Psoas muscle (tissue), 8 donors: ENCODE results near the gene GPR37L1. TPM values are rescaled to one million over a fixed set of nuclear protein-coding genes. Genes with fewer than 3 reads are reported as not detected.

Experiments
- ATAC-seq, 4 donors: fragments of 200-7000 bp; cut with Tn5 transposase; one replicate each; pipeline ENCODE4 v1.9.1; 2020; ENCODE audit warnings: moderate library complexity in 3 of 4, mild to moderate bottlenecking in 2 of 4
- DNase-seq, 2 donors: peaks; one replicate each; pipeline ENCODE4 v3.0.0-alpha.2; 2020
- H3K27ac ChIP-seq: fragments of 200-600 bp; one replicate; pipeline ENCODE4 v1.8.0; 2022
- H3K27me3 ChIP-seq, 3 donors: fragments of 200-600 bp in 1 of 3; one replicate each; pipeline versions ENCODE4 v1.6.1 to v1.8.0; 2013 to 2022; ENCODE audit warnings: low read length in 2 of 3, mild to moderate bottlenecking in 2 of 3, moderate library complexity in 1 of 3; ENCODE audit not compliant: insufficient read depth in 3 of 3
- H3K36me3 ChIP-seq, 2 donors: fragments of 200-600 bp in 1 of 2; one replicate each; pipeline versions ENCODE4 v1.6.1 to v1.8.0; 2013 to 2022; ENCODE audit warnings: low read depth in 1 of 2, mild to moderate bottlenecking in 1 of 2, moderate library complexity in 1 of 2; ENCODE audit not compliant: insufficient read depth in 1 of 2
- H3K4me1 ChIP-seq: fragments of 200-600 bp; one replicate; pipeline ENCODE4 v1.8.0; 2022
- H3K4me3 ChIP-seq: fragments of 200-600 bp; one replicate; pipeline ENCODE4 v1.8.0; 2022; ENCODE audit warnings: mild to moderate bottlenecking
- H3K9me3 ChIP-seq: fragments of 200-600 bp; one replicate; pipeline ENCODE4 v1.8.0; 2022
- WGBS, 3 donors: extraction: QIAGEN DNeasy Blood & Tissue Kit; methylation state at CpG; one replicate each; pipeline versions ENCODE4 v1.1.6 to v1.1.7; 2013; 5-methylcytosine and 5-hydroxymethylcytosine counted together
- intact Hi-C, 2 donors: fragments of 100-400 bp; cut with DNase I; formaldehyde crosslinking; loops; one replicate each; pipeline versions ENCODE4 v1.11.0 to v1.14.2; 2022
- polyA plus RNA-seq, 3 donors: library from polyadenylated mRNA; stranded (reverse); fragments of 200-250 nt; gene quantifications; one replicate each; pipeline ENCODE4 v1.2.3, GENCODE V29; 2013
- total RNA-seq, 4 donors: library from RNA; stranded (reverse); fragmentation: NEBNext Ultra II Directional in 2 of 4; extraction: Animal tissue kit (Norgen Biotek cat#: 25700) in 2 of 4; gene quantifications; one replicate each; pipeline versions ENCODE4 v1.2.1 to v1.2.4, GENCODE V29; 2021 to 2023
- TF ChIP-seq, protein P1 (sequence below): fragments of 200-600 bp; IDR thresholded peaks from one replicate; pipeline ENCODE4 v1.8.0; 2022; ENCODE audit warnings: antibody characterized with exemption
- donor health status: healthy with polysubstance abuse.
- donor health status: DM: no; HTN: no; CAD: no; lungs with moderate emphysema.
- donor health status: Bipolar disorder and iron deficiency.
- donor health status: healthy.
- donor health status: DM: yes; HTN: yes; CAD: no.
- donor health status: DM: no; HTN: no; CAD: no.
- donor health status: DM: no; HTN: no; CAD: no.
- donor health status: DM: yes; HTN: yes; CAD: no.

Gene GPR37L1
- total and polyA plus RNA-seq, 7 donors = 0.01 TPM; not detected in 4

DNA sequence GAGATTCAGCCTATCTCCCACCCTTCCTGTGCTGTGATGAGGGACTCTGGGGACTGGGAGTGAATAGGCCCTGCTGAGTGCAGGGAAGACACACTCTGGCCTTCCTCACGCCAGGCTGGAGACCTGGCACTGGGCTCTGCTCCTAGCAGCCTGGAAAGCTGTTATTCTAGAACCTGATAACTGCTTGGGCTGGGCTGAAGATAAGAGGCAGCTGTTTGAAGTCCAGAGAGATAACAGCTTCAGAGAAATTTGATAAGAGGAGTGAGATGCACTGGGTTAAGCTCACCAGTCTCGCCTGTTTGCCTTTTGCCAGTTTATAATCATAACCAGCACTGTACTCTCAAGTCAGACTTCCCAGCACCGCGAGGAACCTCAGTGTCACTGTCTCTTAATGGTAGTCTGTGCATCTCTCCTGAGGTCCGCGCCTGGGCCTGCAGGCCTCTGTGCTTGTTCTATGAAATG lies 46.6 kb upstream of the GPR37L1 start:
- no peak for ATAC-seq
- 72 to 78% (median 72%) methylated on average over 6 of the region's 6 CpGs for WGBS, 3 donors
- Histone ChIP-seq H3K4me1 (no peaks in the 10 kb centered on the region), H3K27me3 (no peaks in the 10 kb centered on the region), H3K9me3 (no peaks in the 10 kb centered on the region), H3K27ac (no peak overlapping the region), H3K36me3 (no peaks in the 10 kb centered on the region), H3K4me3 (no peak overlapping the region)
- no peak for DNase-seq
- TF ChIP-seq, protein P1, sequence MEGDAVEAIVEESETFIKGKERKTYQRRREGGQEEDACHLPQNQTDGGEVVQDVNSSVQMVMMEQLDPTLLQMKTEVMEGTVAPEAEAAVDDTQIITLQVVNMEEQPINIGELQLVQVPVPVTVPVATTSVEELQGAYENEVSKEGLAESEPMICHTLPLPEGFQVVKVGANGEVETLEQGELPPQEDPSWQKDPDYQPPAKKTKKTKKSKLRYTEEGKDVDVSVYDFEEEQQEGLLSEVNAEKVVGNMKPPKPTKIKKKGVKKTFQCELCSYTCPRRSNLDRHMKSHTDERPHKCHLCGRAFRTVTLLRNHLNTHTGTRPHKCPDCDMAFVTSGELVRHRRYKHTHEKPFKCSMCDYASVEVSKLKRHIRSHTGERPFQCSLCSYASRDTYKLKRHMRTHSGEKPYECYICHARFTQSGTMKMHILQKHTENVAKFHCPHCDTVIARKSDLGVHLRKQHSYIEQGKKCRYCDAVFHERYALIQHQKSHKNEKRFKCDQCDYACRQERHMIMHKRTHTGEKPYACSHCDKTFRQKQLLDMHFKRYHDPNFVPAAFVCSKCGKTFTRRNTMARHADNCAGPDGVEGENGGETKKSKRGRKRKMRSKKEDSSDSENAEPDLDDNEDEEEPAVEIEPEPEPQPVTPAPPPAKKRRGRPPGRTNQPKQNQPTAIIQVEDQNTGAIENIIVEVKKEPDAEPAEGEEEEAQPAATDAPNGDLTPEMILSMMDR = no peak
- intact Hi-C loops = no loop called here

DNA sequence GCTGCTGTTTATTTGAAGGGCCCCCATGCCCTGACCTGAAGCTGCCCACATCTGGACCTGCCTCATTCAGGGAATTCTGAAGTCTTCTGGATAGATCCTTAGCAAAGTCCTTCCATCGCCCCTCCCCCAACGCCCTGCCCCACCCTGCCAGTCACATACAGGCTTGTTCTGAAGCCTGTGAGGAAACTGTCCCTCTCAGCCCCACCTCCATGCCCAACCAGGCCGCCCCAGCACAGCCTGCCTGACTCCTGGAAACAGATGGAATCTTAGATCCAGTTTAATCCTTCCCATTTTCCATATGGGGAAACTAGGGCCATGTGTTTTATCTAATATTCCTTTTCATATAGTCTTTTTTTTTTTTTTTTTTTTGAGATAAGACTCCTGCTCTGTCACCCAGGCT lies 44.5 kb upstream of the GPR37L1 start:
- DNase-seq = no peak
- no peaks in the 10 kb centered on the region for H3K27me3 ChIP-seq
- H3K4me3 ChIP-seq = no peak overlapping the region
- WGBS, 3 donors = 86 to 91% (median 87%) methylated on average over 3 of the region's 3 CpGs
- H3K36me3 ChIP-seq = no peaks in the 10 kb centered on the region
- no peak overlapping the region for H3K27ac ChIP-seq
- ATAC-seq = no peak
- no peaks in the 10 kb centered on the region for H3K9me3 ChIP-seq
- no peaks in the 10 kb centered on the region for H3K4me1 ChIP-seq
- intact Hi-C loops = no loop called here
- TF ChIP-seq, protein P1 = no peak

DNA sequence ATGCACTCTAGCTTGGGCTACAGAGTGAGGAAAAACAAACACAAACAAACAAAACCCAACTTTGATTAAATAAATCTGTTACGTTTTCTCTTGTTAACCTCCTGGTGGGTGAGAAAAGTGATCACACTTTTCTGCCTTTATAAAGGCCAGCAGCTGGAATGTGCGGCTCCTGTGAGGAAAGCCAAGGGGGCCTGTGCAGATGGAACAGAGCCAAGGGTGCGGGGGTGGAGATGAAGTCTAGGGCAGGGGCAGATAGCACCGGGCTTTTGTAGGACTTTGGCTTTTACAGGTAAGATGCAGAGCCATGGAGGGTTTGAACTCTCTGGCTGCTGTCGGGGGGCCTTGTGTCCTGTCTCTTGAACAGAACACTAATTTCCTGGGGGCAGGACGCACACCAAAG lies 40.7 kb upstream of the GPR37L1 start:
- 76 to 79% (median 78%) methylated on average over 6 of the region's 6 CpGs for WGBS, 3 donors
- H3K4me3 ChIP-seq = no peak overlapping the region
- DNase-seq (no peak), ATAC-seq (no peak)
- no peaks in the 10 kb centered on the region for H3K27me3 ChIP-seq
- intact Hi-C loops = no loop called here
- no peaks in the 10 kb centered on the region for H3K4me1 ChIP-seq
- no peak overlapping the region for H3K27ac ChIP-seq
- no peaks in the 10 kb centered on the region for H3K9me3 ChIP-seq
- no peaks in the 10 kb centered on the region for H3K36me3 ChIP-seq
- TF ChIP-seq, protein P1 = no peak

DNA sequence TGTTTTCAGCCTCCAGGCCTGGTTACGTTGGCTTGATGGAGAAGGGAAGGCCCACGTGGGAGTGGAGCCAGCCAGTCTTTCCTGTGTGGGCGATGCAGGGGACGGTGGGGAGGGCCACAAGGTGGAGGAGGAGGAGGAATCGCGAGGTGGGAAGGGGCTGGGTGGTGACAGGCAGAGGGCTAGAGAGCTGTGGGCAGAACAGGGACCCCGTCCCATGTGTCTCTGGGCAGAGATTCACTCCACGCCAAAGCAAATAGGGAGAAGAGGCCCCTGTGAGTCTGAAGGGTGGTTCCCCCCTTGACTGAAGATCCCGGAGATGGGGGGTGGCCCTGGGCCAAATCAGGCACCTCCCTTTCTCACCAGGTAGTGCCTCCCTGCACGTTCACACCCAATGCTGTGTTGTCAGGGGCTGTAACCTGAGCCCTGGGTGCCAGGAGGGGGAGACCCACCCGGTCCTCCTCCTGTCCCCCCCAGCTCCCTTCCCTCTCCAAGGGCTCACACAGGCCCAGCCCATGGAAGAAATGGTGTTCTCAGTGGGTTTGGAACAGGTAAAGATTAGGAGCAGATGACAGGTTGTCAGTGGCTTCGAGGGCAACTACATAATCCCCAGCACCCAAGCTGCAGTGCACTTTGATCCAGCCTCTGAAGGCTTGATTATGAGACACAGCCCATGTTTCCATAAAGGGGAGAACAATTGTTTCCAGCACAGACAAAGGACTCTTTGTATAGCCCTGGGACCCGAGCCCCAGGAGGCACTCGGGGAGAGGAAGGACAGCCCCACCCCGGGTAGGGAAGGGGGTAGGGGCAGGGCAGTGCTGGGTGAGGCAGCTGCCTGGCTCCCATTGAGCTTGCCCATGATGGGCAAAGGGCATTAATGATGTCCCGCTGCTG lies 37.7 kb upstream of the GPR37L1 start:
- no peaks in the 10 kb centered on the region for H3K27me3 ChIP-seq
- ATAC-seq = no peak
- H3K4me3 ChIP-seq = no peak overlapping the region
- WGBS, 3 donors = 53 to 58% (median 57%) methylated on average over 16 of the region's 16 CpGs
- no peak for DNase-seq
- H3K9me3 ChIP-seq = no peaks in the 10 kb centered on the region
- H3K36me3 ChIP-seq = no peaks in the 10 kb centered on the region
- no peaks in the 10 kb centered on the region for H3K4me1 ChIP-seq
- no peak overlapping the region for H3K27ac ChIP-seq
- TF ChIP-seq, protein P1 = no peak
- intact Hi-C loops = no loop called here
